Uterus (tissue), 2 donors: ENCODE data around the gene PID1.

Experiments used
- CTCF ChIP-seq, 4 experiments: fragments of 200-600 bp in 2 of 4; fragments of 450-650 bp in 2 of 4; sonication (generic) in 2 of 4; IDR thresholded peaks; one replicate each; pipeline ENCODE4 v1.5.1; 2016 to 2019; ENCODE audit warnings: antibody characterized with exemption in 4 of 4, mild to moderate bottlenecking in 2 of 4, moderate library complexity in 1 of 4
- POLR2A ChIP-seq, 2 donors: fragments of 450-650 bp; IDR thresholded peaks; one replicate each; pipeline ENCODE4 v1.6.1; 2016; ENCODE audit warnings: antibody characterized with exemption in 2 of 2, mild to moderate bottlenecking in 1 of 2, moderate library complexity in 1 of 2

GRCh38 chr2:229071292-229071976, 199.7 kb downstream of the PID1 start:
- TF ChIP-seq CTCF (IDR thresholded peaks at IDR 0.05) (no peak), POLR2A (IDR thresholded peaks at IDR 0.05) (no peak)
